GM04503 (cell line): ENCODE results near the gene ARPC5.
"Not testable (repeated sequence)": the region's sequence is repeated elsewhere in the genome, so short reads cannot be mapped to it uniquely, and the experiment has no call there.

Experiments used
- DNase-seq: peaks from one replicate; pipeline ENCODE4 v3.0.0-alpha.2; 2012; ENCODE audit warnings: low read depth

The ARPC5 gene

GRCh38 chr1:183635606-183636333 is at the start of gene ARPC5:
ARPC5 (minus strand) TSS chr1:183635783; CDS start chr1:183635659, 124 bp downstream.
- peak; percentile 86 for DNase-seq

GRCh38 chr1:183685112-183685713 is 49.6 kb upstream of the ARPC5 start:
- DNase-seq, result no peak

DNA sequence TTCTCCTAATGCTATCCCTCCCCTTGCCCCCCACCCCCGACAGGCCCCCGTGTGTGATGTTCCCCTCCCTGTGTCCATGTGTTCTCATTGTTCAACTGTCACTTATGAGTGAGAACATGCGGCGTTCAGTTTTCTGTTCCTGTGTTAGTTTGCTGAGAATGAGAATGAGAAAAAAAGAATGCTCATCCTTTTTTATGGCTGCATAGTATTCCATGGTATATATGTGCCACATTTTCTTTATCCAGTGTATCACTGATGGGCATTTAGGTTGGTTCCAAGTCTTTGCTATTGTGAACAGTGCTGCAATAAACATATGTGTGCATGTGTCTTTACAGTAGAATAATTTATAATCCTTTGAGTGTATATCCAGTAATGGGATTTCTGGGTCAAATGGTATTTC is 43.8 kb upstream of the ARPC5 start:
- DNase-seq, result not testable (repeated sequence)

GRCh38 chr1:183678819-183679218 is 43.2 kb upstream of the ARPC5 start:
- DNase-seq, result no peak

GRCh38 chr1:183676586-183677189 is 41.1 kb upstream of the ARPC5 start:
- DNase-seq, result peak; percentile 30

DNA sequence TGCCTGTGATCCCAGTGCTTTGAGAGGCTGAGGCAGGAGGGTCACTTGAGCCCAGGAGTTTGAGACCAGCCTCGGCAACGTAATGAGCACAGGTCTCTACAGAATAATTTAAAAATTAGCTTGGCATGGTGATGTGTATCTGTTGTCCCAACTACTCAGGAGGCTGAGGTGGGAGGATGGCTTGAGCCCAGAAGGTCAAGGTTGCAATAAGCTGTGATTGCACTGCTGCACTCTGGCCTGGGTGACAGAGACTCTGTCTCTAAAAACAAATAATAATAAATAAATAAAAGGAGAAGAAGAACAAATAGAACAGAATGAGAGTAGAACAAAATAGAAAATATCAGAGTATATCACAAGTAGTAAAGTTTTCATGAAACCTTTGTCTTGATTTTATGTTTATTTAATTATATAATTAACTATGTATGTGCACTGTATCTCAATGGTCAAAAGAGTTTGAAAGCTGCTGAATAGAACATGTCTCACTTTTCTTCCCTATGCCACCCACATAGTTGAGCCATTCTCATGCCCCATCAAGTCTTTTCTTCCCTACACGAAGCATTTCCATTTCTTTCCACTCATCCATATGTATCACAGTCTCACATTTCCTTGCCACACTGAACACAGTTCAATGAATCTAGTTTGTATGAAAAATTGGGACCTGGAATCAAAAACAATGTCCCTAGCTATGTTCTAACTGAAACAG is 40.5 kb upstream of the ARPC5 start:
- no peak for DNase-seq

- no peak for DNase-seq
Measured at GRCh38 chr1:183675381-183675780, 39.8 kb upstream of the ARPC5 start.

DNA sequence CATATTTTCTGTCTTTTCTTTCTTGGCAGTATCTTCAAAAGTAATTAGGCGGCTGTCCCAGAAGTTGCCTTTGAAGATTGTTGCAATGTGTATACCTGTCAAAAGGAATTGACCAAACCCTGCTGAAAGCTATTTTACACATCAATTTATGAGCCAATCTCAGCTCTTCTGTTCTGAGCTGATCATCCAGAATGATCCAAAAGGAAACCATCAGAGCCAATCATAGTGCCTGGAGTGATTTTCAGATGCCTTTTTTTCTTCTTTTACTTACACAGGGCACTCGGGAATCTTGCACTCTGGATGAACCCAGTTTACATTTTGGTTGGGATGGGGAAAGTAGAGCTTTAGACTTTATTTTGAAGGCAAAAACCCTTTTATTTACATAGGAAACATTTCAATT is 39.3 kb upstream of the ARPC5 start:
- no peak for DNase-seq

GRCh38 chr1:183674339-183674738 is 38.8 kb upstream of the ARPC5 start:
- peak; percentile 34 for DNase-seq

DNA sequence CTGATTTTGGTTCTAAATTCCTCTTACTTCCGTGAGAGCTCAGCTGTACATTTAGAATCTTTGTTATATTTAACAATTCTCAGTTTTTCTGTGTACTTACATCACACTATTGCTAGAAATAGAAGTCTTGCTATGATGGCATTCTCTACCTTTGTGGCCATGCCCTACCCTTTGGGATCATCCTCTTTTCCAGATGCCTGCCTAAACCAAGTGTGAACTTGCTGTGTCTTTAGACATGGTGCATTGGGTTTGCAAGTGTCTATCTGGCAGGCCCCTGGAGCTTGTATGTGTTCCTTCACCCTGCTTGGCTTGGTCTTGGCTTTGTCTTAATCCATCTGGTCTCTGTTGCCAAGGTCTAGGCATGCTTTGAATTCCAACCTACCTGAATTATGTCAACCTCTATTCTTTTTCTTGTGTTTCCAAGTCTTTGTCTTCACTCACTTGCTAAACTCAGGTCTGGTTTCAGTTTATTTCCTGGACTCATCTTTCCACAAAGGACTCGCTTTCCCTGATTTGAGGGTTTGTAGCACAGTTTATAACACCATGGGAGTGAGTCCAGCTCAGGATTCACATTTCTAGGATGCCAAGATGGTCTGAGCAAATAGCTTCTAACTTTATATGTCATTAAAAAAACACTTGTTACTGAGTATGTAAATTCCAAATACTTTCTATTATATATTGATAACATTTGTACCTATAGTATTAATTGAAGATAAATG is 38.2 kb upstream of the ARPC5 start:
- no peak for DNase-seq

DNA sequence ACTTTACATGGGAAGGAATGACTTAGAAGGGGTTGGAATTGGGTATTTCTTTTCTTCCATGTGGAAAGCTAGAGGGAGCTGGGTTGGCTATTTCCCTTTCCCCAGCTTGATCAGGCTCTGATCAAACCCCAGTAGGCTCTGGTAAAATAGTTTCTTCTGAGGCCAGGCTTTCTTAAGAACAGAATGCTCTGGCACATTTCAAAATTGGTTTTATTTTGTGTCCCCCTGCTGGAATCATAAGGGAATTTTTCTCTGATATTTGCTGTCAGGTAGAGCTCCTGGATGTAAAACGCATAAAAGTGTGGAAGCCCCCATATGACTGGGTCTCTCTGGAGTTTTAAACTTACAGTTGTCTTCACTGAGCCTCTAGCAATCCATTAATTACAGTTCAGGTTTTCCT is 34.6 kb upstream of the ARPC5 start:
- no peak for DNase-seq

DNA sequence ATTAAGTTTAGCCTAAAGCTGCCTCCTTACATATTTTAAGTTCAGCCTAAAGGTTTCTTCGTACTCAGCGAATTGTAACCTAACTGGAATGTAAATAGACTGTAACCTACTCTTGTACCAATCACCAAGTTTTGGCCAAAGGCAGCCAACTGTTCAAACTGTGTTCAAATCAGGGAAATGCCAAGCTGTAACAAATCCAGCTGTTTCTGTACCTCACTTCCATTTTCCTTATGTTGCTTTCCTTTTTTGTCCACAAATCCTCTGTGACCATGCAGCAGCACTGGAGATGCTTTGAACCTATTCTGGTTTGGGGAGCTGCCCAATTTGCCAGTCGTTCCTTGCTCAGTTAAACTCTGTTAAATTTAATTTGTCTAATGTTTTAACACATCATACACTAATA is 20.8 kb upstream of the ARPC5 start:
- DNase-seq, result no peak

DNA sequence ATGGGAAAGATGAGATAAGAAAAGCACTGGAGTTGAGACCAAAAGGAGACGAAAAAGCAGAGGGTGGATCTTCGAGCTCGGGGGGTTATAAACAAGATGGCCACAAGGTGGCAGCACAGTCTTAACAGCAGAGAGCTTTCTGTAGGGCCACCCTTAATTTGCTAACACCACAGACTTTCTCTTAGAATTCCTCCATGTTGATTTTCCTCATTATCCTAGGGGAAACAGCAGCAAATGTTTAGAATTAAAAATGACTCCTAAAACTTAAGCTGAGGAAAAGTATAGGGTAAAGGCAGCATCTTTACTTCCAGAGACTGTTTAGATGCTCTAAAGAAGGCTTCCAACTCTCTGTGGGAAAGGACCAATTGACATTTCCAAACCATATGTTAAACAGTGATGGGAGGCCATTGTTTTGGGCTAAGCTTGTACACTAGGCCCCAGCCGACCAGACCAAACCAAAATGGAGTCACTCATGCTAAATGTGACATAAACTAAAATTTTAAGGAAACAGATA is 20.0 kb upstream of the ARPC5 start:
- no peak for DNase-seq

DNA sequence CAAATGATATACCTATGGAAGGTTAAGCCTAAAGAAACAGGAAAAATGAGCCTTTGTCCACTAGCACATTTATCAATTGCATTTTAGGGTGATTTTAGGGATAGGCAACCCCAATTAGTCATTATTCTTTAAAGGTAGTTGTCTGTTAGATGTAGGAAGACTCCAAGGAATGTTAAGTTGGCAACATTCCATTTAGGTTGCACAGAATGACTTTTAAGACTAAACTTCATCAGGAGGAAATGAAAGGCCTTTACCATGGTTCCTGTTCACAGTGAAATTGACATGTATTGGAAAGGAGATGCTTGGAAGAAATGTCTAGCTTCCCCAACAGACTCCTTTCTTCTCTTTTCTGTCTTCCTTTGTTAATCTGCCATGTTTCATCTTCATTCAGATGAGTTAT is 19.1 kb upstream of the ARPC5 start:
- no peak for DNase-seq

DNA sequence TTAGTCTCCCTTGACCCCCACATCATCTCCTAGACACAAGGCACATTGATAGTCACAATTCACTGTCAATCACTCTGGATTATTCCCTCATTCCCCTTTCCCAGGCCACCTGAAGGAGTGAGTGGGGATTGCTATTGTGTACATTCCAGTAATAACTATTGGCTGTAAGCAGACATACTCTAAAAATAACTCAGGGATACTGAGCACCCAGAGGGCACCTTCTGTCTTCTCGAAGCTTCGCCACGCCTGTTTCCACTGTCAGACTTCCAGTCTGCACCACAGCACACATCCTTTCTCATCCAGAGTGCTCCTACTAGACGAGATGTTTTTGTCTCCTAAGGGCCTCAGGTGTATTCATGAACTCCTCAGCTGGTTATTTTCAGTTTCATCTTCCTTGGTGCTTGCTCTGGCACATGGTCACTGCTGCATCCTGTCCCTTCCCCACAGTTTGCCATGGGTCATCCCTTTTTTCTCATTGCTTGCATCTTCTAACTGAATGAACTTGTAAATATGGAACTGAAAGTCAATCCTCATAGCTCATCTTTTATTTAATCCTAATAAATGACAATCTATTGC is 18.4 kb upstream of the ARPC5 start:
- DNase-seq, result no peak

DNA sequence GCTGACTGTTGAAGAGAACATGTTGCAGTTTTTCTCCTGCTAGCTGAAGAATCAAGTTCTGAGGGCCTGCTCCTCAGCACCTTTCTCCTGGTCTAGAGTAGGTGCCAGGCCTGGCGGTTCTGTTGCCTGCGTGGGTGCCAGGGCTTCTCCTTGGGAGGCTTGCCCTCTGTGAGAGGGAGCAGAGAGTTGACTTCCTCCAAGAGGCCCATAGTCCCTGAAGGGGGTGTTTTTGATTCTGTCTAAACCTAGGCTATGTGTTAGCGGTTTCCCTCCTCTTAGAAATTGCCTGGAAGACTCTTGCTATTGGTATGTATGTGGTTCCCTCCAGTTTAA is 17.8 kb upstream of the ARPC5 start:
- no peak for DNase-seq

DNA sequence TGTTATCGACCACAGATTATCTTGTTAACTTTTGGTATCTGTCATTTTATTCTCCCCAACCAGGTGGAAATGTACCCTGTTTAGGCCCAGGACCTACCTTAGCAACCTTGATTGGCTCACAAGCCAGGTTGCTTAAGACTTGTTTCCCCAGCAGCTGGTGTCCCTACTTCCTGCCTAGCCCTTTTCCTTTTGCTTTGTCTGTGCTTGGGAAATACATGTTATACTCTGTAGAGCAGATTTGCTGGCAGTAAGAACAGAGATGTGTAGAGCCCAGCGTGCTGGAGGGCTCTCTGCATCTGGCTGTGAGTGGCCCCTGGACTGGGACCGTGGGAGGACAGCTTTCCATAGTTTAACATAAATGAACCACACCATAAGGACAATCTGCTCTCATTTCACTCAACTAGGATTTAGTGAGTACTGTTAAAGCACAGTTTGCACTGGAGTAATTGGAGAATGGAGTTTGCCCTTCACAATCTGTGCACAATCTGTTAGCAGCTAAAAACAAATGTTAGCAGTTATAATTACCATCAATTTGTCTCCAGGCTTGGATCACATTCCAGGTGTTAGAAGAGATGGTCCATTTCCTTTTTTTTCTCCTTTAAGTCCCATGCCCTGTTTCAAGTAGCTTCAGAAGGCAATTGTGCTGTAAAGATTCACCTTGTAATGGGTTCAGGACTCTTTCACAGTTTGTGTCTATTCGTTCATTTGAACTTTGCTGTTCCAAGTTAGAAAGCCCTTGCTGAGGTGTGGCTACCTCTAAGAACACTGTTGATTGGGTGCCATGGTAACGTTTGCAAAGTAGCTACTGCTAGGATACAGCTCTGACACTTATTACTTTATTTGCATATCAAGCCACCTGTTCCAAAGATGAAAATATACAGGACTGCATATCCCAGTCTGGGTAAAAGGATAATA is 17.2 kb upstream of the ARPC5 start, which contains the start of gene APOBEC4:
TSS of gene APOBEC4 (minus strand) at position 770 of the 915 bp plus-strand sequence. CDS start 4,535 bp downstream, outside the sequence.
- DNase-seq, result no peak

- no peak for DNase-seq
Measured at GRCh38 chr1:183652107-183652506, 16.5 kb upstream of the ARPC5 start.

DNA sequence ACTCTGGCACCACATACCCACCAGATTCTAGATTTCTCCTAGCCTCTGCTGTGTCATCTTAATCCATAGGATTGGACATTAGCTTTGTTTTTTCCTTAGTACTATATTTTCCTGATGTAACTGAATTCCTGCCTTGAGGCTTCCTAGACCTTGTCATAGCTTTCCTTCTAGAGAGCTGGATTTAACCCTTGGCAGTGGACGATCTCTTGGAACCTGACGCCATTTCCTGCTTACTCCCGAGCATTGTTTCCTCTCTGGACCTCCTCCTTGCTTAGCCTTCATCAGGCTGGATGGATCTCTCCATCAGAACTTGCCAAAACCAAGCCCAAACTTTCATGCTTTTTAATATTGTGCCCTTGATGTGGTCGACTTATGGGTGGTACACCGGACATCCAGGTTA is 16.0 kb upstream of the ARPC5 start:
- no peak for DNase-seq

GRCh38 chr1:183648042-183648441 is 12.5 kb upstream of the ARPC5 start:
- no peak for DNase-seq

GRCh38 chr1:183646776-183647175 is 11.2 kb upstream of the ARPC5 start:
- no peak for DNase-seq
